ENCODE results near the gene CEP44.
A peak's percentile ranks its signal among the peaks of the same experiment; 100 is the strongest.
"Not testable (repeated sequence)": the region's sequence is repeated elsewhere in the genome, so short reads cannot be mapped to it uniquely, and the experiment has no call there.

The CEP44 gene

GRCh38 chr4:174283507-174284471 lies at the start of gene CEP44, which contains the start of gene FBXO8:
TSS of gene CEP44 (plus strand) at chr4:174283911. CDS start at chr4:174299122, 15,211 bp downstream.
TSS of gene FBXO8 (minus strand) at chr4:174283667. CDS start at chr4:174263092, 20,575 bp downstream.
- DNase-seq = peak; percentile 40 to 46

GRCh38 chr4:174236359-174236758 lies 47.4 kb upstream of the CEP44 start:
- DNase-seq = no peak

- no peak for DNase-seq
These were observed 42.5 kb upstream of the CEP44 start for GRCh38 chr4:174241162-174241561.

- DNase-seq = no peak
These were observed 39.3 kb upstream of the CEP44 start for GRCh38 chr4:174244441-174244840.

- DNase-seq = no peak
These were observed 38.0 kb upstream of the CEP44 start for GRCh38 chr4:174245714-174246113.

- peak in 1 of 2 experiments; percentile 11 for DNase-seq
These were observed 35.3 kb upstream of the CEP44 start for GRCh38 chr4:174248407-174248806.

GRCh38 chr4:174252412-174252811 lies 31.3 kb upstream of the CEP44 start:
- DNase-seq = no peak

- DNase-seq = no peak
These were observed 29.1 kb upstream of the CEP44 start for GRCh38 chr4:174254613-174255012.

- no peak for DNase-seq
These were observed 28.3 kb upstream of the CEP44 start for GRCh38 chr4:174255374-174255773.

GRCh38 chr4:174255786-174256185 lies 27.9 kb upstream of the CEP44 start:
- peak in 1 of 2 experiments; percentile 21 for DNase-seq

- no peak for DNase-seq
These were observed 27.4 kb upstream of the CEP44 start for GRCh38 chr4:174256277-174256713.

GRCh38 chr4:174259580-174259979 lies 24.1 kb upstream of the CEP44 start:
- no peak for DNase-seq

GRCh38 chr4:174260099-174260498 lies 23.6 kb upstream of the CEP44 start:
- peak in 1 of 2 experiments; percentile 56 for DNase-seq

GRCh38 chr4:174261432-174261831 lies 22.3 kb upstream of the CEP44 start:
- not testable (repeated sequence) for DNase-seq

- no peak for DNase-seq
These were observed 20.9 kb upstream of the CEP44 start for GRCh38 chr4:174262624-174263444.

- DNase-seq = peak in 1 of 2 experiments; percentile 2
These were observed 20.3 kb upstream of the CEP44 start for GRCh38 chr4:174263445-174263736.

GRCh38 chr4:174265916-174266315 lies 17.8 kb upstream of the CEP44 start:
- peak; percentile 57 to 77 for DNase-seq

- DNase-seq = no peak
These were observed 17.3 kb upstream of the CEP44 start for GRCh38 chr4:174266416-174266815.

GRCh38 chr4:174273930-174274329 lies 9.8 kb upstream of the CEP44 start:
- DNase-seq = peak in 1 of 2 experiments; percentile 19

GRCh38 chr4:174274436-174274835 lies 9.3 kb upstream of the CEP44 start:
- no peak for DNase-seq

- no peak for DNase-seq
These were observed 8.6 kb upstream of the CEP44 start for GRCh38 chr4:174275101-174275500.

GRCh38 chr4:174277433-174277832 lies 6.3 kb upstream of the CEP44 start:
- no peak for DNase-seq

- no peak for DNase-seq
These were observed 5.2 kb upstream of the CEP44 start for GRCh38 chr4:174278467-174278866.
